ENCODE data around the gene LY6G6D.

- TF ChIP-seq CTCF (IDR thresholded peaks at IDR 0.05 in 4 of 5, conservative IDR thresholded peaks at IDR 0.05 in 1 of 5) (no peak), POLR2A (IDR thresholded peaks at IDR 0.05) (no peak)
These were observed 8.5 kb upstream of the LY6G6D start, which contains the start of gene LY6G6F for GRCh38 chr6:31706599-31706998.

Measured in gastrocnemius medialis (tissue), 4 donors.